Mesenchymal stem cell (in vitro differentiated cells and primary cell): Measurements from ENCODE around the gene PPP1R9A.

Experiments used
- DNase-seq: peaks from one replicate; pipeline ENCODE4 v3.0.0-alpha.2; 2013
- H2AFZ ChIP-seq: one replicate; pipeline ENCODE4 v1.6.1; 2013; ENCODE audit warnings: low read depth, mild to moderate bottlenecking, control low read depth, inconsistent platforms, low read length, moderate library complexity
- H2AK5ac ChIP-seq: 2 replicates; pipeline ENCODE4 v1.6.1; 2013; ENCODE audit warnings: low read length, moderate library complexity, mild to moderate bottlenecking, inconsistent platforms; ENCODE audit not compliant: severe bottlenecking
- H2BK120ac ChIP-seq: one replicate; pipeline ENCODE4 v1.6.1; 2013; ENCODE audit warnings: low read depth, mild to moderate bottlenecking, inconsistent platforms, low read length, moderate library complexity
- H2BK12ac ChIP-seq, 2 experiments: one replicate each; pipeline ENCODE4 v1.6.1; 2013; ENCODE audit warnings: inconsistent platforms in 2 of 2, low read length in 2 of 2, mild to moderate bottlenecking in 2 of 2, moderate library complexity in 2 of 2, control low read depth in 1 of 2
- H2BK15ac ChIP-seq: one replicate; pipeline ENCODE4 v1.6.1; 2013; ENCODE audit warnings: mild to moderate bottlenecking, low read depth, inconsistent platforms; ENCODE audit not compliant: poor library complexity, severe bottlenecking
- H2BK5ac ChIP-seq: 2 replicates; pipeline ENCODE4 v1.6.1; 2013; ENCODE audit warnings: low read depth, mild to moderate bottlenecking, low read length, control low read depth, inconsistent platforms; ENCODE audit not compliant: poor library complexity, severe bottlenecking
- H3K14ac ChIP-seq, 2 experiments: one replicate each; pipeline ENCODE4 v1.6.1; 2013; ENCODE audit warnings: inconsistent platforms in 2 of 2, low read length in 2 of 2, control low read depth in 1 of 2, mild to moderate bottlenecking in 1 of 2, moderate library complexity in 1 of 2
- H3K18ac ChIP-seq, 2 experiments: one replicate each; pipeline ENCODE4 v1.6.1; 2013; ENCODE audit warnings: inconsistent platforms in 2 of 2, low read length in 2 of 2, control low read depth in 1 of 2, low read depth in 1 of 2, mild to moderate bottlenecking in 1 of 2
- H3K23ac ChIP-seq, 2 experiments: one replicate each; pipeline ENCODE4 v1.6.1; 2013; ENCODE audit warnings: inconsistent platforms in 2 of 2, low read length in 2 of 2, mild to moderate bottlenecking in 2 of 2, moderate library complexity in 2 of 2, control low read depth in 1 of 2
- H3K27ac ChIP-seq: 2 replicates; pipeline ENCODE4 v1.5.1; 2013; ENCODE audit warnings: mild to moderate bottlenecking, moderate library complexity, low read length, control low read depth, inconsistent platforms; ENCODE audit not compliant: poor library complexity, severe bottlenecking
- H3K27me3 ChIP-seq, 2 experiments: 2 replicates each; pipeline versions ENCODE4 v1.6.1 to v1.7.0; 2013; ENCODE audit warnings: low read length in 2 of 2, mild to moderate bottlenecking in 2 of 2, moderate library complexity in 2 of 2, control low read depth in 1 of 2, inconsistent platforms in 1 of 2; ENCODE audit not compliant: control insufficient read depth in 1 of 2, insufficient read depth in 1 of 2
- H3K36me3 ChIP-seq, 2 experiments: 2 replicates each; pipeline versions ENCODE4 v1.6.1 to v1.7.0; 2013; ENCODE audit warnings: low read length in 2 of 2, control low read depth in 1 of 2, inconsistent platforms in 1 of 2, low read depth in 1 of 2, mild to moderate bottlenecking in 1 of 2; ENCODE audit not compliant: insufficient read depth in 2 of 2, control insufficient read depth in 1 of 2
- H3K4ac ChIP-seq, 2 experiments: one replicate each; pipeline ENCODE4 v1.6.1; 2013; ENCODE audit warnings: inconsistent platforms in 2 of 2, low read length in 2 of 2, mild to moderate bottlenecking in 2 of 2, moderate library complexity in 2 of 2, control low read depth in 1 of 2, low read depth in 1 of 2
- H3K4me1 ChIP-seq: 2 replicates; pipeline ENCODE4 v1.6.1; 2013; ENCODE audit warnings: low read depth, low read length, control low read depth; ENCODE audit not compliant: control insufficient read depth, insufficient read depth
- H3K4me2 ChIP-seq: 2 replicates; pipeline ENCODE4 v1.6.1; 2013; ENCODE audit warnings: low read length, mild to moderate bottlenecking, inconsistent platforms; ENCODE audit not compliant: poor library complexity, severe bottlenecking
- H3K4me3 ChIP-seq, 2 experiments: 2 replicates each; pipeline versions ENCODE4 v1.5.1 to v1.7.0; 2013; ENCODE audit warnings: low read length in 2 of 2, mild to moderate bottlenecking in 2 of 2, control low read depth in 1 of 2, low read depth in 1 of 2; ENCODE audit not compliant: insufficient read depth in 1 of 2
- H3K79me1 ChIP-seq: replicated peaks from 2 replicates; pipeline ENCODE4 v1.6.1; 2013; ENCODE audit warnings: mild to moderate bottlenecking, control low read depth, low read length, inconsistent platforms; ENCODE audit not compliant: poor library complexity, severe bottlenecking
- H3K9ac ChIP-seq: 2 replicates; pipeline ENCODE4 v1.7.0; 2013; ENCODE audit warnings: mild to moderate bottlenecking, low read length, moderate library complexity
- H3K9me3 ChIP-seq: 2 replicates; pipeline ENCODE4 v1.7.0; 2013; ENCODE audit warnings: mild to moderate bottlenecking, low read length; ENCODE audit not compliant: control insufficient read depth
- H4K8ac ChIP-seq: one replicate; pipeline ENCODE4 v1.6.1; 2013; ENCODE audit warnings: inconsistent platforms, mild to moderate bottlenecking, low read length, moderate library complexity
- H4K91ac ChIP-seq: one replicate; pipeline ENCODE4 v1.6.1; 2013; ENCODE audit warnings: mild to moderate bottlenecking, low read length, inconsistent platforms
- WGBS: methylation state at CpG from one replicate; pipeline ENCODE4 v1.1.7; 2013; ENCODE audit warnings: mixed read lengths; 5-methylcytosine and 5-hydroxymethylcytosine counted together

Gene PPP1R9A

GRCh38 chr7:94904982-94905381 is 2.4 kb upstream of the PPP1R9A start:
- no peak overlapping the region for H2BK5ac ChIP-seq
- H2BK15ac ChIP-seq, result no peak overlapping the region
- no peak for DNase-seq
- no peak overlapping the region for H3K14ac ChIP-seq
- no peaks in the 10 kb centered on the region for H3K27me3 ChIP-seq
- H3K9ac ChIP-seq, result no peak overlapping the region
- no peak overlapping the region for H2AK5ac ChIP-seq
- H3K4me3 ChIP-seq, result no peak overlapping the region
- no peak overlapping the region for H3K23ac ChIP-seq
- H3K9me3 ChIP-seq, result no peaks in the 10 kb centered on the region
- no peak overlapping the region for H2BK12ac ChIP-seq
- H2BK120ac ChIP-seq, result no peak overlapping the region
- no CpG with 5 or more reads among the region's 1 CpG for WGBS
- no peak overlapping the region for H2AFZ ChIP-seq
- no peaks in the 10 kb centered on the region for H3K36me3 ChIP-seq
- H4K91ac ChIP-seq, result no peak overlapping the region
- H3K27ac ChIP-seq, result no peak overlapping the region
- no peak overlapping the region for H4K8ac ChIP-seq
- peaks cover 4% of the 10 kb centered on the region for H3K4me1 ChIP-seq
- no peak overlapping the region for H3K4ac ChIP-seq
- H3K79me1 ChIP-seq, result peaks cover 4% of the 10 kb centered on the region
- no peak overlapping the region for H3K18ac ChIP-seq
- H3K4me2 ChIP-seq, result no peak overlapping the region

- no peaks in the 10 kb centered on the region for H3K36me3 ChIP-seq
- H3K14ac ChIP-seq, result no peak overlapping the region
- H3K4me3 ChIP-seq, result no peak overlapping the region
- no peak overlapping the region for H3K4ac ChIP-seq
- no peaks in the 10 kb centered on the region for H3K27me3 ChIP-seq
- H4K8ac ChIP-seq, result no peak overlapping the region
- 89% methylated on average over 3 of the region's 8 CpGs for WGBS
- H3K18ac ChIP-seq, result no peak overlapping the region
- H2BK5ac ChIP-seq, result no peak overlapping the region
- H3K27ac ChIP-seq, result no peak overlapping the region
- H3K4me2 ChIP-seq, result no peak overlapping the region
- no peak for DNase-seq
- no peak overlapping the region for H2AK5ac ChIP-seq
- H2BK12ac ChIP-seq, result no peak overlapping the region
- H3K9ac ChIP-seq, result no peak overlapping the region
- no peak overlapping the region for H2BK120ac ChIP-seq
- no peak overlapping the region for H2BK15ac ChIP-seq
- no peaks in the 10 kb centered on the region for H3K9me3 ChIP-seq
- no peak overlapping the region for H3K23ac ChIP-seq
- H3K79me1 ChIP-seq, result peaks cover 13% of the 10 kb centered on the region
- peaks cover 4% of the 10 kb centered on the region for H3K4me1 ChIP-seq
- no peak overlapping the region for H4K91ac ChIP-seq
- no peak overlapping the region for H2AFZ ChIP-seq
These were observed 1.1 kb upstream of the PPP1R9A start for GRCh38 chr7:94906065-94906851.

GRCh38 chr7:94907811-94908322 is 473 bp downstream of the PPP1R9A start:
- H3K27ac ChIP-seq, result peak overlapping the region; percentile 78
- H3K4me2 ChIP-seq, result peak overlapping the region; percentile 80
- no peak overlapping the region for H3K4ac ChIP-seq
- peak overlapping the region; percentile 10 for H4K91ac ChIP-seq
- H3K36me3 ChIP-seq, result no peaks in the 10 kb centered on the region
- H3K27me3 ChIP-seq, result no peaks in the 10 kb centered on the region
- H3K23ac ChIP-seq, result no peak overlapping the region
- H2AK5ac ChIP-seq, result no peak overlapping the region
- peak overlapping the region in 1 of 2 experiments; percentile 48 for H3K18ac ChIP-seq
- DNase-seq, result peak; percentile 11
- peaks cover 4% of the 10 kb centered on the region for H3K4me1 ChIP-seq
- H3K9ac ChIP-seq, result peak overlapping the region; percentile 54
- no peak overlapping the region for H2BK15ac ChIP-seq
- peak overlapping the region; percentile 73 for H2AFZ ChIP-seq
- peak overlapping the region; percentile 77 to 82 for H3K4me3 ChIP-seq
- peaks cover 13% of the 10 kb centered on the region for H3K79me1 ChIP-seq
- peak overlapping the region in 1 of 2 experiments; percentile 1 for H2BK12ac ChIP-seq
- H3K14ac ChIP-seq, result no peak overlapping the region
- no peak overlapping the region for H2BK120ac ChIP-seq
- H3K9me3 ChIP-seq, result no peaks in the 10 kb centered on the region
- WGBS, result 2% methylated on average over 34 of the region's 65 CpGs
- peak overlapping the region; percentile 79 for H4K8ac ChIP-seq
- peak overlapping the region; percentile 71 for H2BK5ac ChIP-seq

GRCh38 chr7:94908323-94909178 is 1.2 kb downstream of the PPP1R9A start:
- no peaks in the 10 kb centered on the region for H3K9me3 ChIP-seq
- 5% methylated on average over 21 of the region's 27 CpGs for WGBS

More at GRCh38 chr7:94908323-94909178, 1.2 kb downstream of the PPP1R9A start:
- Histone ChIP-seq H3K9ac (peak overlapping the region; percentile 54), H2BK15ac (no peak overlapping the region), H3K27ac (peak overlapping the region; percentile 78), H2BK5ac (no peak overlapping the region), H3K79me1 (peaks cover 13% of the 10 kb centered on the region), H3K18ac (peak overlapping the region in 1 of 2 experiments; percentile 85), H4K8ac (no peak overlapping the region), H3K4me3 (peak overlapping the region; percentile 77 to 82), H3K14ac (peak overlapping the region in 1 of 2 experiments; percentile 80), H4K91ac (no peak overlapping the region), H3K36me3 (no peaks in the 10 kb centered on the region), H3K4me1 (peaks cover 4% of the 10 kb centered on the region), H3K4me2 (peak overlapping the region; percentile 80), H3K27me3 (no peaks in the 10 kb centered on the region), H3K4ac (no peak overlapping the region), H2AFZ (no peak overlapping the region), H2AK5ac (no peak overlapping the region), H2BK120ac (no peak overlapping the region), H3K23ac (no peak overlapping the region), H2BK12ac (peak overlapping the region in 1 of 2 experiments; percentile 83)
- peak; percentile 32 for DNase-seq
